Measurements from ENCODE around the gene ASPRV1.

- no peak for TF ChIP-seq CTCF (optimal IDR thresholded peaks at IDR 0.05 in 1 of 3, IDR thresholded peaks at IDR 0.05 in 1 of 3, conservative IDR thresholded peaks at IDR 0.05 in 1 of 3; ENCODE audit: extremely low read depth in 1 of 3, insufficient read depth in 2 of 3, low read length in 3 of 3)
- TF ChIP-seq EZH2 (IDR thresholded peaks at IDR 0.05; ENCODE audit: low read length), result no peak
Measured at GRCh38 chr2:69939722-69940121, 21.7 kb downstream of the ASPRV1 start.
